ENCODE measurements around the gene APPL2. TPM values are rescaled to one million over a fixed set of nuclear protein-coding genes. Genes with fewer than 3 reads are reported as not detected.

APPL2 gene
- total and polyA plus RNA-seq, 2 of the 13 experiments (the other 11 are each of a cell fraction or from before 2014, with no cell fraction given), result 9.9 to 11.1 TPM

- peak; percentile 52 for TF ChIP-seq PRDM15 (CRISPR knock-in tag; IDR thresholded peaks at IDR 0.05)
- TF ChIP-seq, protein P1, sequence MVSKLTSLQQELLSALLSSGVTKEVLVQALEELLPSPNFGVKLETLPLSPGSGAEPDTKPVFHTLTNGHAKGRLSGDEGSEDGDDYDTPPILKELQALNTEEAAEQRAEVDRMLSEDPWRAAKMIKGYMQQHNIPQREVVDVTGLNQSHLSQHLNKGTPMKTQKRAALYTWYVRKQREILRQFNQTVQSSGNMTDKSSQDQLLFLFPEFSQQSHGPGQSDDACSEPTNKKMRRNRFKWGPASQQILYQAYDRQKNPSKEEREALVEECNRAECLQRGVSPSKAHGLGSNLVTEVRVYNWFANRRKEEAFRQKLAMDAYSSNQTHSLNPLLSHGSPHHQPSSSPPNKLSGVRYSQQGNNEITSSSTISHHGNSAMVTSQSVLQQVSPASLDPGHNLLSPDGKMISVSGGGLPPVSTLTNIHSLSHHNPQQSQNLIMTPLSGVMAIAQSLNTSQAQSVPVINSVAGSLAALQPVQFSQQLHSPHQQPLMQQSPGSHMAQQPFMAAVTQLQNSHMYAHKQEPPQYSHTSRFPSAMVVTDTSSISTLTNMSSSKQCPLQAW (CRISPR knock-in tag; IDR thresholded peaks at IDR 0.05), result no peak
- no peak for TF ChIP-seq ZSCAN30 (CRISPR knock-in tag; IDR thresholded peaks at IDR 0.05)
- TF ChIP-seq ZNF24 (IDR thresholded peaks at IDR 0.05), result no peak
- 0 out of 2 replicates have a peak, but pooled peaks have one; percentile 37 for TF ChIP-seq E2F2 (CRISPR knock-in tag; IDR thresholded peaks at IDR 0.05; ENCODE audit: borderline replicate concordance)
- TF ChIP-seq MIXL1 (CRISPR knock-in tag; IDR thresholded peaks at IDR 0.05), result 0 out of 2 replicates have a peak, but pooled peaks have one; percentile 50
- peak; percentile 70 for TF ChIP-seq HCFC1 (IDR thresholded peaks at IDR 0.05; ENCODE audit: low read depth, low read length)
- TF ChIP-seq DMAP1 (CRISPR knock-in tag; IDR thresholded peaks at IDR 0.05), result peak; percentile 56; the same call in 1 of the 2 replicates
- no peak for TF ChIP-seq ZMYM3 (CRISPR knock-in tag; IDR thresholded peaks at IDR 0.05)
- no peak for TF ChIP-seq ZNF672 (CRISPR knock-in tag; IDR thresholded peaks at IDR 0.05)
- TF ChIP-seq CCAR2 (optimal IDR thresholded peaks at IDR 0.05; ENCODE audit: low read depth, low read length), result no peak
- peak; percentile 70 for TF ChIP-seq YY1 (IDR thresholded peaks at IDR 0.05; ENCODE audit: insufficient read depth, insufficient replicate concordance, low read depth, low read length)
- no peak for TF ChIP-seq NFYB (CRISPR knock-in tag; IDR thresholded peaks at IDR 0.05)
Measured at GRCh38 chr12:105235732-105236476, at the start of gene APPL2 (continued).
